Superior temporal gyrus (tissue), 1 donor: ENCODE results near the gene ITGB7.

ENCODE experiments used
- DNase-seq: peaks from one replicate; pipeline ENCODE4 v3.0.0-alpha.2; 2016; ENCODE audit errors: extremely low spot score

ITGB7 gene

DNA sequence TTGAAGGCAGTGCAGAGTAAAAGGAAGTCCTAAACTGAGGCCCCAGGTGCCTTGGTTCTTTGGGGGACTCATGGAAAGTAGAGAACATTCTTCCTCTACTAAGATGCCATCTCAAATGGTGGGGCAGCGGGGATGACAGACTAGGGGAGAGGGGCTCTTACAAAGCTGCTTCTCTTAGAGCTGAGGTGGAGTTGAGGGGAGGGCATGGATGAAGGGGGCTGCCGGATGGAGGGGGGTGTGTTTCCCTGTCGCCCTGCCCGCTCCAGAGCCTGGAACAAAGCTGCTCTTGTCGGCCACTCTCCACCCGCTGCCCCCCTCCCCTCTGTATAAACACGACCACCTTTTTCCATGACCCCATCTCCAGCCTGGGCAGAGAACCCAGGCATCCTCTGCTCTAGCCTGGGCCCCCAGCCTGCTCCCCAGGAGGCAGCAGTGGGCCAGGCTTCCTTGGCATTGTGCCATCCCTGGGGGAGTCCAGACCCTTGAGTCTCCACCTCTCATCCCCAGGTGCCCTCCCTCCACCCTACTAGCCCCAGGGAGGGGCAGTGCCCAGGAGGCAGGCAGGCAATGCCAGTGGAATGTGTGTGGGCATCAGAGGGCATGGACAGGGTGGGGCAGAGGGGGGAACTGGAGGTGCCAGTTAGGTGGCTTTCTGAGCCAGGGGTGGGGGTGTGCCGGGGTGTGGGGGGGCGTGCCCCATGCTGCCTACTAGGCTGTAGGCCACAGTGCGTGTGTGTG lies 23.2 kb upstream of the ITGB7 start:
- DNase-seq: no peak

DNA sequence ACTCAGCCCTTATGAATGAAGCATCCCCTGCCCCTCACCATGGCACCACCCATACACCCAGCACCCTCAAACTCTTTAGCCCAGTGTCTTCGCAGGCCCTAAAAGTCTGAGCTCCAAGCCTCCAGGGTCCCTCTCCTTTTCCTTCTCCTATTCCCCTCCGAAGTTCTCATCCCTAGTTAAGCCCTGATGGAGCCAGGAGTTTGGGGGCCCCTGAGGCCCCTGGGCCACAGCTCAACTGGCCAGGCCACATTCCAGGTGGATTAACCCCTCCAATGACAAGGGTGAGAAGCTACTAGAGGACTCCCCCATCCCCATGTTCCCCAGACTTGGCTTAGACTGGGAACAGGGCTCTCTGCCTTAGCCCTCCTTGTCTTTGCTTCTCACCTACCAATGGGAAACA lies 22.4 kb upstream of the ITGB7 start:
- DNase-seq: no peak

DNA sequence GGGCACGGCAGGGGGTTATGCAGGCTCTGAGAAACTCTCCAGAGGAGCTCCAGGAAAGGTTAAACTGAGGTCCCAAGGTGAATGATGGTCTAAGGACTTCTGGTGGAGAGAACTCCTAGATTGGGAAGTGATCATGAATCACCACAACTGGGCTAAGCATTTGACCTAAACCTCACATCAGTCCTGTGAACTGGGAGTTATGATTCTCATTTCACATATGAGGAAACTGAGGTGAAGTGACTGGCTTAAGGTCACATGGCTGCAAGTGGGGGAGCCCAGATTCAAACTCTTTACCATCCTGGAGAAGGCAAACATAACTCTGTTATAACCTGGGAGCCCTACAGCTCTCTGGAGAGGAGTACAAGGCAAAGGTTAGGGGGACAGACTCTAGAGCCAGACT lies 20.8 kb upstream of the ITGB7 start:
- no peak for DNase-seq

DNA sequence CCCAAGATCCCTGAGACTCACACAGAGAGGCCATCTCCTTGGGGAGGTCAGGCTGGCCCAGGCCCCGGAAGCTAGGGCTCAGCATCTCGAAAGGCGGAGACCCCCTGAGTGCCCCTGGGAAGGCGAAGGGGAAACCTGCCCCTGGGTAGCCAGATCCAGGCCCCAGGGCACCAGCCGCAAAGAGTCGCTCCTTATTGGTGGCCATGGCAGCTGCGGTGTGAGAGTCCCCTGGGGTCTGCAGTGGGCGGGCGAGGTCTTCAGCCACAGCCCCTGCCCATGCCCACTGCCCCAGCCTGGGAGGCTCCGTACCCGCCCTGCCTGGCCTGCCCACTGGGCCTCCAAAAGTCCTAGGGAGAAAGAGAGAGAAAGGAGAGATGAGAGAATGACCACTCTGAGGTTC lies 20.3 kb upstream of the ITGB7 start:
- DNase-seq: no peak

DNA sequence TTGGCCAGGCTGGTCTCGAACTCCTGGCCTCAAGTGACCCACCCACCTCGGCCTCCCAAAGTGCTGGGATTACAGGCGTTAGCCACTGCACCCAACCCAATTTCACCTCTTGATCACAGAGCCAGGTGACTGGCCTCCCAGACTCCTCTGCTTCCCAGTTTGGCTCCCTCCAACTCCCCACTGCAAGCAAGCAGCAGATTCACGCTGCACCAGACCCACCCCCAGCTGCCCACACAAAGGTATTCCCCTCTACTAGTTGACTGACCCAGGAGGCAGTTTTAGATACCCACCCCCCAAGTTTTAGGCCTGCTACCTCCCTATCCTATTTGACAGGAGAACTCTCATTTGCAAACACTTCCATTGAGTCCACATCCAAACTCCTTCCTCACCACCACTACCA lies 19.8 kb upstream of the ITGB7 start:
- DNase-seq: no peak

DNA sequence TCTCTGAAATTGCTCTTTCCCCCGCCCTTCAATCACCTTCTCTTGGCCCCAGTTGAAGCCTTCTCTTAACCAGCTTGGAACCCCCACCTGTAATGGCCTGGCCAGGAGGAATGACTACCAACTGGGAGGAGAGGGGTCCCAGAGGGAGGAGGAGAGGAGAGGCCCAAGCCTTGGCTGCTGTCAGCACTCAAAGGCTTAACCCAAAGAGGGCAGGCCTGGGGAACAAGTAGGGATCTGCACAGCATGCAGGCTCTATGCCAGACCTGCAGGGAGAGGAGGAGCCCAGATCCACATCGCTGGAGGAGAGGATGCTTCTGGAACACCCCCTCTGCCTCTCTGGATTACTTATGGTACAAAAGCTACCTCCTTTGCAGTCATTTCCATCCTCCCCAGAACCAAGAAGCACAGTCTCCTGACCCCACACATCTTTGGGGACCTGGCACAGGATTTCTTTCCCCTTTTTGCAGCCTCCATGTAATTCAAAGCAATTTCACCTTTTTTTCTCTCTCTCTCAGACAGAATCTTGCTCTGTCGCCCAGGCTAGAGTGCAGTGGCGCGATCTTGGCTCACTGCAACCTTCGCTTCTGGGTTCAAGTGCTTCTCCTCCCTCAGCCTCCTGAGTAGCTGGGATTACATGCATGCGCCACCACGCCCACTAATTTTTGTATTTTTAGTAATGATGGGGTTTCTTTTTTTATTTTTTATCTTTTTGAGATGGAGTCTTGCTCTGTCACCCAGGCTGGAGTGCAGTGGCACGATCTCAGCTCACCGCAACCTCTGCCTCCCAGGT lies 18.8 kb upstream of the ITGB7 start:
- DNase-seq: no peak

DNA sequence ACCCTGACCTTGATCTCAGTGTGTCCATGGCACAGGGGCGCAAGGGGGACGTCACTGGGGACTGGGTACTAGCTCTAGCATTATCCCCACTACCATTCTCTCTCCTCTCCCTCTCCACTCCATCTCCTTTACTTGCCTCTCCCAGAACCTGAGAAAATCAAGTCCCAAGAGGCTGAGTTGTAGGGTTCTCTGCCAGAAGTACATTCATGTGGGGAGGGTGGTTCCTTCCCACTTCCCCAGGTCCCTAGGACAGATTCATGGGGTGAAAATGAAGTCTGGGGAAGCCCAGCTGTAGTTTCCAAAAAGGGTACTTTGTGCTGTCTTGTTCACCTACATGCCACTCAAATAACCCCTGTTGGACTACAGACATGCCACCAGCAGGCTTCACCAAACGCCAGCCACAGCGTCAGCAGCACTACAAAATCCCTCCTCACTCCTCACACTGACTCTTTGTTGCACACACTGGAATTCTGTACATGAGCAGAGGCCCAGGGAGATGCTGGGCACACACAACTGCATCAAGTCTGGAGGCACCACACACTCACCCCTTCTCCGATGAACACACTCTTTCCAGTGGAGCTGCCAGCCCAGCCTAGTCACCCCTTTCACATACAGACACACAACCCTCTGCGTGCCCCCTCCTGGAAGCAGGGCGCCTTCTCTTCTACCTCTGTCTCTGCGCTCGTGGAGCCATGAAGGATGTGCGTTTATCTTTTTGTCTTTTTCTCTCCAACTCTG lies 18.0 kb upstream of the ITGB7 start:
- no peak for DNase-seq

GRCh38 chr12:53224061-53224896 lies 17.2 kb upstream of the ITGB7 start:
- DNase-seq: no peak

- no peak for DNase-seq
Observed at GRCh38 chr12:53223389-53224060, 16.5 kb upstream of the ITGB7 start.

GRCh38 chr12:53222806-53223261 lies 15.8 kb upstream of the ITGB7 start:
- no peak for DNase-seq

- no peak for DNase-seq
Observed at GRCh38 chr12:53222170-53222721, 15.2 kb upstream of the ITGB7 start.

- no peak for DNase-seq
Observed at GRCh38 chr12:53221203-53222080, 14.4 kb upstream of the ITGB7 start.

DNA sequence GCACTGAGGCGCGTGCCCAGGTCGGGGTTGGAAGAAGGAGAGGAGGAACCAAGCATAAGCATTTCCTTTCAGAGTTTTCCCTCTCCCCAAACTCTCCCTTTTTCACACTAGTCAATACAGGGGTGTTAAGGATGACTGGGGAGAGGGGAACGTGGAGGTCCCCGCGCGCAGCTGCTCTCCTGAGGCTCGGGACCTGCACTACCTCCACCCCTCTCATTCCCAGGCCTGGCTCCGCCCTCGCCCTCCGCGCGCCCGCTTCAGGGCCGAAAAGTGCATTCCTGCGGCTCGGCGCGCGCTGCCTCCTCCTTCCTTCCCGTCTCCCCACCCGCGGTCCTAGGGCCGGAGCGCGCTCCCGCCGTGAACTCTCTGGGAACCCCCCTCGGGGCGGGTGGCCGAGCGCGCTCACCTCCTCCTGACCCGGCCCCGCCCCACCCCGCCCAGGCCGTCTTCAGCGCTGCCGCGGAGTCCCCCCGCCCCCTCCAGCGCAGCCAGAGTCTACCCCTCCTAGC lies 13.7 kb upstream of the ITGB7 start:
- DNase-seq: no peak

- DNase-seq: peak; percentile 75
Observed at GRCh38 chr12:53219956-53220693, 13.1 kb upstream of the ITGB7 start.

DNA sequence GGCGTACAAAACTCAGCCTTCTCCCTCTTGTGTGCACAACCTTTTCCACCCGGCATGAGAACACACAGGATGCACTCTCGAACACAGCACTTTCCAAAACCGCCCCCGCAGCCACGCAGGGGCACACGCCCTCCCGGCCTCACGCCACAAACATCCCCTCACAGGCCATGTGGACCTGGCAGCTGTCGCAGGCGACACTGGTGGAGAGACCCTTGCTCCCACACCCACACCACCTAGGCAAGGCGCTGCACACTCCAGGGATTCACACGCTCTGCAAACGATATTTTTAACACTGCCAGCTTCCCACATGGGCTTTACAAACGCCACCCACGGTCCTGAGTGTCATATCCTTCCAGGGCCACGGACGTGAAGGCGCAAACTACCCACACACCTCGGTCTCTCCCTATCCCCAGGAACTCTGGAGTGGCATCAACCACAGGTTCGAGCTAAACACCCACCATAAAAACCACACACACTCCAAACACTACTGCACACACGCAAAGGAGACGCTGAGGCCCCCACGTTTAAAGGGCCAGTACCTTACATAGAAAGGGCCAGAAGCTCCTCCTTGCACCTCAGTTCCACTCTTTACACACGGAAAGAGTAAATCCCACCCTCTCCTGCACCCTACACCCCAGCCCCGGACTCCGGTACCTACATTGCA lies 12.4 kb upstream of the ITGB7 start:
- DNase-seq: no peak

DNA sequence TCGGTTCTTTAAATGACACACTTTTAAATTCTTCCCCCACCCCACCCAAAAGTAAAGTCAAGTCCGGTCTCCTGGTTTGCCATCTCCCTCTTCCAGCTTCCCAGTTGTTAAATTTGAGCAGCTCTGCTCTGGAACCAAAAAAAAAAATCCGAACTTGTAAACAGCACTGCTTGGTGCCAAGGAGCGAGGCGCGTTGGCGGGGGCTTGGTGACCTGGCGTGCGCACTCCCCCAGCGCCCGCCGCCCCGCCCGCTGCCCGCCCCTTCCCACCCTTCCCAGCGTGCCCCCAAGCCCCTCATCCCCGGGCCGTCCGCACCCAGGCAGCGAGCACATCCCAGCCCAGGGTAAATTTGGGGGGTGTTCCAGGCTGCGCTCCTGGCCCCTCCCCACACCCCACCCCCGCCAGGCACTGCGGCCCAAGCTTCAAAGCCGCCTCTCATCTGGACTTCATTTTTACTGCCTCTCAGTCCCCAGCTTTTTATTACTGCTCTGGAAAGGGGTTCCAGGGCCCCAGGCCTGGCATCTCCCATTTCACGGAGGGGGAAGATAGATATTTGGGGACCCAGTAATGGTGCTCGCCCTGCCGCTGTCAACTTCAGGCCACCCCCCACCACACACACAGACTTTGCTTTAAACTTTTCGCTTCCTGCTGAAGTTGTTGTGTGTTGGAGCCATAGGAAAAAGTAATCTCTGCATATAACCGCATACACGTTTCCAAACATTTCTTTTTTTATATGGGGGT lies 11.7 kb upstream of the ITGB7 start:
- DNase-seq: no peak

DNA sequence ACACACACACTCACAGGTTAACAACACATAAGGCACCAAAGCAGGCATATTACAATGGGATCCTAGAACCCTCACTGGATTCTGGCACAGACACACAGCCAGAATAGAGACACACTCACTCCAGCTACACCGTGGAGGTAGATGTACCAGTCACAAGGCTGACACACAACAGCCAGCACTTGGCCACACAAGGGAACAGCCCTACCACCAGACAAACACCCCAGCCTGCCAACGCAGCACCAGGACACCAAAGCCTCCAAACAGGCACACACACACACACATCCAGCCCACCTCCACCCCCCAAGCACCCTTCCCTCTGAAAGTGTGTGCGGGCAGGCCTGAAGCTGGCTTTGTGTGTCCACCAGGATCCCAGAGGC lies 10.9 kb upstream of the ITGB7 start:
- no peak for DNase-seq
